ENCODE measurements around the gene WIPI1. TPM values are rescaled to one million over a fixed set of nuclear protein-coding genes. Genes with fewer than 3 reads are reported as not detected.
"Not testable (repeated sequence)": the region's sequence is repeated elsewhere in the genome, so short reads cannot be mapped to it uniquely, and the experiment has no call there.

Gene WIPI1
- total and polyA plus RNA-seq, 12 donors: 46.6 to 201 (median 116) TPM

DNA sequence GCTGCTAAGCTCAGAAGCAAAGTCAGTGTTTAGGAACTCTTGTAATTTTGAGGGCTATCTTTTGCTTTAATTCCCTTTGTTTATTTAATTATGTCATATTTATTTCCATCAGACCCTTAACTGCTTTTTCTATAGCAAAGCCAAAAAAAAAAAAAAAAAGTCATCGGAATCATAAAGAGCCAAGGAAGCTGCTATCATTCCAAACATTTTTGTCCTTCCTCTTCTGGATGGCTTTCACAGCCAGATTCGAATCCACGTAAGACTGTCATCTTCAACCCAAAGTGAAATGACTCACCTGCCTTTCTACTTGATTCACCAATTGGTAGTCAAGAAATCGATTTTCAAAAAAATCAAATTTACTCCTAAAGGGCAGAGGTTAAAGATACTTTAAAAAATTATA, 38.4 kb downstream of the WIPI1 start:
- ATAC-seq: no peak
- no peak overlapping the region for H3K4me3 ChIP-seq
- H3K9me3 ChIP-seq: peaks cover 0 to 37% (median 0%) of the 10 kb centered on the region in 11 donors
- intact Hi-C loops (cut with DNase I): no loop called here
- H3K27ac ChIP-seq: no peak overlapping the region
- no peaks in the 10 kb centered on the region for H3K27me3 ChIP-seq
- 45 to 58% methylated on average over 4 of the region's 4 CpGs for WGBS, 2 donors
- H3K36me3 ChIP-seq: peaks cover 0 to 51% (median 44%) of the 10 kb centered on the region in 9 donors
- H3K4me1 ChIP-seq: peaks cover 0 to 16% (median 0%) of the 10 kb centered on the region in 9 donors
- no peak for DNase-seq
- TF ChIP-seq, protein P1, sequence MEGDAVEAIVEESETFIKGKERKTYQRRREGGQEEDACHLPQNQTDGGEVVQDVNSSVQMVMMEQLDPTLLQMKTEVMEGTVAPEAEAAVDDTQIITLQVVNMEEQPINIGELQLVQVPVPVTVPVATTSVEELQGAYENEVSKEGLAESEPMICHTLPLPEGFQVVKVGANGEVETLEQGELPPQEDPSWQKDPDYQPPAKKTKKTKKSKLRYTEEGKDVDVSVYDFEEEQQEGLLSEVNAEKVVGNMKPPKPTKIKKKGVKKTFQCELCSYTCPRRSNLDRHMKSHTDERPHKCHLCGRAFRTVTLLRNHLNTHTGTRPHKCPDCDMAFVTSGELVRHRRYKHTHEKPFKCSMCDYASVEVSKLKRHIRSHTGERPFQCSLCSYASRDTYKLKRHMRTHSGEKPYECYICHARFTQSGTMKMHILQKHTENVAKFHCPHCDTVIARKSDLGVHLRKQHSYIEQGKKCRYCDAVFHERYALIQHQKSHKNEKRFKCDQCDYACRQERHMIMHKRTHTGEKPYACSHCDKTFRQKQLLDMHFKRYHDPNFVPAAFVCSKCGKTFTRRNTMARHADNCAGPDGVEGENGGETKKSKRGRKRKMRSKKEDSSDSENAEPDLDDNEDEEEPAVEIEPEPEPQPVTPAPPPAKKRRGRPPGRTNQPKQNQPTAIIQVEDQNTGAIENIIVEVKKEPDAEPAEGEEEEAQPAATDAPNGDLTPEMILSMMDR (IDR thresholded peaks at IDR 0.05): no peak

DNA sequence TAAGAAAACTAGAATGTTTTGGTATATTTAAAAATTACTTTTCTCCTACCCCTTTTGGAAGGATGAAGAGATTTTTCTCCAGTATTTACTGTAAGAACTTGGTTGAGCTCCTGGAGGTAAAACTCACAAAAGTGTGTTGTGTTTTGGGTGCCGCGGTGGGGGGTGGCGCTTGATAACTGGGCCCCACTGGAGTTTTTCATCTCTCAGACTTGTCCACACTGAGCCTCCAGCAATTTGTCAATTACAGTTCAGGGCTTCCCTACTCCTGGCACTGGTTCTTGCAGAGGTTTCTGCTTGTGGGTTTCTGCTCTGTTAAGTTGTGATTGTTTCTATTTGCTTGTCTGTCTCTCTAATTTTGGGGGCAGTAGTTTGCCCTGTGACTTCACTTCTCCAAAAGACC, 40.0 kb downstream of the WIPI1 start:
- no peak for DNase-seq
- H3K27ac ChIP-seq: no peak overlapping the region
- peaks cover 0 to 16% (median 0%) of the 10 kb centered on the region in 9 donors for H3K4me1 ChIP-seq
- peaks cover 0 to 38% (median 0%) of the 10 kb centered on the region in 11 donors for H3K9me3 ChIP-seq
- TF ChIP-seq, protein P1 (IDR thresholded peaks at IDR 0.05): no peak
- no peaks in the 10 kb centered on the region for H3K27me3 ChIP-seq
- H3K4me3 ChIP-seq: no peak overlapping the region
- H3K36me3 ChIP-seq: peaks cover 0 to 36% (median 31%) of the 10 kb centered on the region in 9 donors
- peak in 1 of 8 donors; percentile 34 for ATAC-seq
- intact Hi-C loops (cut with DNase I): no loop called here
- WGBS, 2 donors: 97% methylated on average over 3 of the region's 3 CpGs

DNA sequence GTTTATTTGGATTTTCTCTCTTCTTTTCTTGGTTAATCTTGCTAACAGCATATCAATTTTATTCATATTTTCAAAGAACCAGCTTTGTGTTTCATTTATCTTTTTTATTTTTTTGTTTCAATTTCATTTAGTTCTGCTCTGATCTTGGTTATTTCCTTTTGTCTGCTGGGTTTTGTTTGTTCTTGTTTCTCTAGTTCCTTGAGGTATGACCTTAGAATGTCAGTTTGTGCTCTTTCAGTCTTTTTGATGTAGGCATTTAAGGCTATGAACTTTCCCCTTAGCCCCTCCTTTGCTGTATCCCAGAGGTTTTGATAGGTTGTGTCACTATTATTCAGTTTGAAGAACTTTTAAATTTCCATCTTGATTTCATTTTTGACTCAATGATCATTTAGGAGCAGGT, 42.4 kb downstream of the WIPI1 start:
- H3K4me3 ChIP-seq; ATAC-seq; intact Hi-C loops (cut with DNase I); H3K27me3 ChIP-seq; DNase-seq; H3K27ac ChIP-seq: not testable (repeated sequence)
- H3K4me1 ChIP-seq: peaks cover 0 to 16% (median 0%) of the 10 kb centered on the region in 9 donors
- H3K9me3 ChIP-seq: peaks cover 0 to 44% (median 0%) of the 10 kb centered on the region in 11 donors
- H3K36me3 ChIP-seq: peaks cover 0 to 12% (median 7%) of the 10 kb centered on the region in 9 donors

DNA sequence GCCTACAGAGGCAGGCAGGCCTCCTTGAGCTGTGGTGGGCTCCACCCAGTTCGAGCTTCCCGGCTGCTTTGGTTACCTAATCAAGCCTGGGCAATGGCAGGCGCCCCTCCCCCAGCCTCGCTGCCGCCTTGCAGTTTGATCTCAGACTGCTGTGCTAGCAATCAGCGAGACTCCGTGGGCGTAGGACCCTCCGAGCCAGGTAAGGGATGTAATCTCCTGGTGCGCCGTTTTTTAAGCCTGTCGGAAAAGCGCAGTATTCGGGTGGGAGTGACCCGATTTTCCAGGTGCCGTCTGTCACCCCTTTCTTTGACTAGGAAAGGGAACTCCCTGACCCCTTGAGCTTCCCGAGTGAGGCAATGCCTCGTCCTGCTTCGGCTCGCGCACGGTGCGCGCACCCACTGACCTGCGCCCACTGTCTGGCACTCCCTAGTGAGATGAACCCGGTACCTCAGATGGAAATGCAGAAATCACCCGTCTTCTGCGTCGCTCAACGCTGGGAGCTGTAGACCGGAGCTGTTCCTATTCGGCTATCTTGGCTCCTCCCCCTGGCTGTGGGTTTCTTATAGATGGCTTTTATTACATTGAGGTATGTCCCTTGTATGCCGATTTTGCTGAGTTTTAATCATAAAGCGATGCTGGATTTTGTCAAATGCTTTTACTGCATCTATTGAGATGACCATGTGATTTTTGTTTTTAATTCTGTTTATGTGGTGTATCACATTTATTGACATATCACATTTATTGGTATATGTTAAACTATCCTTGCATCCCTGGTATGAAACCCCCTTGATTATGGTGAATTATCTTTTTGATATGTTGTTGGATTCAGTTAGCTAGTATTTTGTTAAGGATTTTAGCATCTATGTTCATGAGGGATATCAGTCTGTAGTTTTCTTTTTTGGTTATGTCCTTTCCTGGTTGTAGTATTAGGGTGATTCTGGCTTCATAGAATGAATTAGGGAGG, 43.4 kb downstream of the WIPI1 start:
- Histone ChIP-seq H3K9me3 (peaks cover 0 to 44% (median 0%) of the 10 kb centered on the region in 11 donors), H3K4me1 (peaks cover 0 to 14% (median 0%) of the 10 kb centered on the region in 9 donors), H3K27ac (peak overlapping the region in 2 of 10 donors; percentile 21 to 64), H3K4me3 (peak overlapping the region; percentile 21 to 57 (median 44))
- H3K27me3 ChIP-seq; intact Hi-C loops (cut with DNase I); ATAC-seq; DNase-seq; H3K36me3 ChIP-seq: not testable (repeated sequence)
- WGBS, 2 donors: 5 to 16% methylated on average over 21 to 27 of the region's 34 CpGs

DNA sequence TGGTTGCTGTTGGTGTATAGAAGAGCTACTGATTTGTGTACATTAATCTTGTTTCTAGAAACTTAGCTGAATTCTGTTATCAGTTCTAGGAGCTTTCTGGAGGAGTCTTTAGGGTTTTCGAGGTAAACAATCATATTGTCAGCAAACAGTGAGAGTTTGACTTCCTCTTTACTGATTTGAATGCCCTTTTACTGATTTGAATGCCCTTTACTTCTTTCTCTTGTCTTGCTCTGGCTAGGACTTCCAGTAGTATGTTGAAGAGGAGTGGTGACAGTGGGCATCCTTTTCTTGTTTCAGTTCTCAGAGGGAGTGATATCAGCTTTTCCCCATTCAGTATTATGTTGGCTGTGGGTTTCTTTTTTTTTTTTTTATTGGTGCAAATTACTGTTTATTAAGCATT, 49.6 kb downstream of the WIPI1 start:
- intact Hi-C loops (cut with DNase I): loop anchor here in 1 of 10 donors (10.0 kb wide), 1 partner anchor 133 kb away; no protein-coding TSS in a partner anchor
- not testable (repeated sequence) for H3K4me1 ChIP-seq, H3K27ac ChIP-seq, ATAC-seq, H3K36me3 ChIP-seq, H3K4me3 ChIP-seq, DNase-seq, H3K27me3 ChIP-seq
- 75 to 85% methylated on average over 1 of the region's 1 CpG for WGBS, 2 donors
- H3K9me3 ChIP-seq: peaks cover 0 to 45% (median 2%) of the 10 kb centered on the region in 11 donors

DNA sequence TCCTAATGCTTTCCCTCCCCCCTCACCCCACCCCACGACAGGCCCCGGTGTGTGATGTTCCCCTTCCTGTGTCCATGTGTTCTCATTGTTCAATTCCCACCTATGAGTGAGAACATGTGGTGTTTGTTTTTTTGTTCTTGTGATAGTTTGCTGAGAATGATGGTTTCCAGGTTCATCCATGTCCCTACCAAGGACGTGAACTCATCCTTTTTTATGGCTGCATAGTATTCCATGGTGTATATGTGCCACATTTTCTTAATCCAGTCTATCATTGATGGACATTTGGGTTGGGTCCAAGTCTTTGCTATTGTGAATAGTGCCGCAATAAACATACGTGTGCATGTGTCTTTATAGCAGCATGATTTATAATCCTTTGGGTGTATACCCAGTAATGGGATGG, 53.5 kb downstream of the WIPI1 start:
- H3K27ac ChIP-seq, DNase-seq, ATAC-seq, H3K4me3 ChIP-seq, H3K27me3 ChIP-seq, H3K36me3 ChIP-seq: not testable (repeated sequence)
- peaks cover 0 to 39% (median 2%) of the 10 kb centered on the region in 11 donors for H3K9me3 ChIP-seq
- intact Hi-C loops (cut with DNase I): loop anchor here in 2 of 10 donors (5.0 to 10.0 kb wide), 2 partner anchors 129 to 142 kb away; no protein-coding TSS in a partner anchor
- H3K4me1 ChIP-seq: peaks cover 0 to 17% (median 11%) of the 10 kb centered on the region in 9 donors
- WGBS, 2 donors: 91 to 97% methylated on average over 3 to 4 of the region's 5 CpGs

Data from heart right ventricle (tissue), 16 donors.